Measurements from ENCODE around the gene PMPCA.

PMPCA gene

GRCh38 chr9:136375096-136375495 lies 35.4 kb upstream of the PMPCA start:
- H3K9me3 ChIP-seq (ENCODE audit: insufficient read depth, low read depth, low read length): no peaks in the 10 kb centered on the region

DNA sequence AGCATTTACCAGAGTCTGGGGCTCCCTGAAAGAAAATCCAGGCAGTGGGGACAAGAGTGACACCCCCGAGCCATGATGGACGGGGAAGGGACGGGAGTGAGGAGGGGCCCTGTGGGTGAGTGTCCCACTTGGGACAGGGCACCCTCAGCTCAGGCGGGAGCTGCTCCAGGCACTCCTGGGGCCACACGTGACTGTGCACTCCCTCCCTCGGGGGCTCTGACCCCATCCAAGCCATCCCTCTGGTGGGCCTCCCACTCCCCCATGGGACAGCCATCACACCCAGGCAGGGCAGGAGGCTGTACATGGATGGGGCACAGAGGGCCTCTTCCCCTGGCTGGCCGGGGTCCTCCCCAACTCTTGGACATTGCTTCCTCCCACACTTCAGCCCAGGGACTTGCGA lies 34.0 kb upstream of the PMPCA start:
- H3K4me2 ChIP-seq (ENCODE audit: low read depth, low read length, poor library complexity, severe bottlenecking): no peak overlapping the region
- H3K36me3 ChIP-seq (ENCODE audit: insufficient read depth, low read length): no peaks in the 10 kb centered on the region

More at GRCh38 chr9:136375096-136375495, 35.4 kb upstream of the PMPCA start:
- Histone ChIP-seq H2AFZ (ENCODE audit: low read length) (no peak overlapping the region), H4K20me1 (ENCODE audit: insufficient read depth, low read length, poor library complexity, severe bottlenecking) (no peaks in the 10 kb centered on the region), H3K4me3 (ENCODE audit: low read length, poor library complexity, severe bottlenecking) (no peak overlapping the region), H3K79me2 (ENCODE audit: insufficient read depth, low read length) (no peaks in the 10 kb centered on the region), H3K9me2 (replicated peaks; ENCODE audit: low read depth, low read length) (no peaks in the 10 kb centered on the region), H3K36me3 (ENCODE audit: insufficient read depth, low read length) (no peaks in the 10 kb centered on the region), H3F3A (ENCODE audit: low read depth) (no peaks in the 10 kb centered on the region), H3K4me2 (ENCODE audit: low read depth, low read length, poor library complexity, severe bottlenecking) (no peak overlapping the region), H3K9ac (ENCODE audit: low read depth, low read length, poor library complexity, severe bottlenecking) (no peak overlapping the region), H3K4me1 (ENCODE audit: insufficient read depth, low read length, poor library complexity, severe bottlenecking) (no peaks in the 10 kb centered on the region), H3K27me3 (ENCODE audit: insufficient read depth, low read length, poor library complexity, severe bottlenecking) (no peaks in the 10 kb centered on the region)
- TF ChIP-seq CTCF (conservative IDR thresholded peaks at IDR 0.05; ENCODE audit: low read length) (no peak), EZH2phosphoT487 (IDR thresholded peaks at IDR 0.05; ENCODE audit: borderline replicate concordance) (no peak)

GRCh38 chr9:136377341-136378169 lies 32.9 kb upstream of the PMPCA start:
- Histone ChIP-seq H3K4me1 (ENCODE audit: insufficient read depth, low read length, poor library complexity, severe bottlenecking) (no peaks in the 10 kb centered on the region), H3F3A (ENCODE audit: low read depth) (no peaks in the 10 kb centered on the region), H3K27me3 (ENCODE audit: insufficient read depth, low read length, poor library complexity, severe bottlenecking) (no peaks in the 10 kb centered on the region), H3K9me3 (ENCODE audit: insufficient read depth, low read depth, low read length) (no peaks in the 10 kb centered on the region), H3K79me2 (ENCODE audit: insufficient read depth, low read length) (no peaks in the 10 kb centered on the region), H2AFZ (ENCODE audit: low read length) (no peak overlapping the region), H4K20me1 (ENCODE audit: insufficient read depth, low read length, poor library complexity, severe bottlenecking) (no peaks in the 10 kb centered on the region), H3K4me2 (ENCODE audit: low read depth, low read length, poor library complexity, severe bottlenecking) (no peak overlapping the region), H3K36me3 (ENCODE audit: insufficient read depth, low read length) (no peaks in the 10 kb centered on the region; the same call in 1 of the 2 replicates), H3K4me3 (ENCODE audit: low read length, poor library complexity, severe bottlenecking) (no peak overlapping the region), H3K9me2 (replicated peaks; ENCODE audit: low read depth, low read length) (no peaks in the 10 kb centered on the region), H3K9ac (ENCODE audit: low read depth, low read length, poor library complexity, severe bottlenecking) (no peak overlapping the region)
- TF ChIP-seq EZH2phosphoT487 (IDR thresholded peaks at IDR 0.05; ENCODE audit: borderline replicate concordance) (no peak), CTCF (conservative IDR thresholded peaks at IDR 0.05; ENCODE audit: low read length) (no peak)

More for the DNA sequence above, 34.0 kb upstream of the PMPCA start:
- Histone ChIP-seq H4K20me1 (ENCODE audit: insufficient read depth, low read length, poor library complexity, severe bottlenecking) (no peaks in the 10 kb centered on the region), H3K4me1 (ENCODE audit: insufficient read depth, low read length, poor library complexity, severe bottlenecking) (no peaks in the 10 kb centered on the region), H3F3A (ENCODE audit: low read depth) (no peaks in the 10 kb centered on the region), H3K9me3 (ENCODE audit: insufficient read depth, low read depth, low read length) (no peaks in the 10 kb centered on the region), H3K9me2 (replicated peaks; ENCODE audit: low read depth, low read length) (no peaks in the 10 kb centered on the region), H3K79me2 (ENCODE audit: insufficient read depth, low read length) (no peaks in the 10 kb centered on the region), H2AFZ (ENCODE audit: low read length) (no peak overlapping the region), H3K4me3 (ENCODE audit: low read length, poor library complexity, severe bottlenecking) (no peak overlapping the region), H3K9ac (ENCODE audit: low read depth, low read length, poor library complexity, severe bottlenecking) (no peak overlapping the region), H3K27me3 (ENCODE audit: insufficient read depth, low read length, poor library complexity, severe bottlenecking) (no peaks in the 10 kb centered on the region)
- TF ChIP-seq CTCF (conservative IDR thresholded peaks at IDR 0.05; ENCODE audit: low read length) (no peak), EZH2phosphoT487 (IDR thresholded peaks at IDR 0.05; ENCODE audit: borderline replicate concordance) (no peak)

Measured in Loucy (cell line).